Middle frontal gyrus (tissue), 1 donor: ENCODE measurements around the gene PEPD.

Experiments used
- DNase-seq: peaks from one replicate; pipeline ENCODE4 v3.0.0-alpha.2; 2015; ENCODE audit warnings: low spot score; ENCODE audit errors: extremely low spot score

The PEPD gene

GRCh38 chr19:33440241-33440640 is 81.3 kb downstream of the PEPD start:
- DNase-seq, result no peak

DNA sequence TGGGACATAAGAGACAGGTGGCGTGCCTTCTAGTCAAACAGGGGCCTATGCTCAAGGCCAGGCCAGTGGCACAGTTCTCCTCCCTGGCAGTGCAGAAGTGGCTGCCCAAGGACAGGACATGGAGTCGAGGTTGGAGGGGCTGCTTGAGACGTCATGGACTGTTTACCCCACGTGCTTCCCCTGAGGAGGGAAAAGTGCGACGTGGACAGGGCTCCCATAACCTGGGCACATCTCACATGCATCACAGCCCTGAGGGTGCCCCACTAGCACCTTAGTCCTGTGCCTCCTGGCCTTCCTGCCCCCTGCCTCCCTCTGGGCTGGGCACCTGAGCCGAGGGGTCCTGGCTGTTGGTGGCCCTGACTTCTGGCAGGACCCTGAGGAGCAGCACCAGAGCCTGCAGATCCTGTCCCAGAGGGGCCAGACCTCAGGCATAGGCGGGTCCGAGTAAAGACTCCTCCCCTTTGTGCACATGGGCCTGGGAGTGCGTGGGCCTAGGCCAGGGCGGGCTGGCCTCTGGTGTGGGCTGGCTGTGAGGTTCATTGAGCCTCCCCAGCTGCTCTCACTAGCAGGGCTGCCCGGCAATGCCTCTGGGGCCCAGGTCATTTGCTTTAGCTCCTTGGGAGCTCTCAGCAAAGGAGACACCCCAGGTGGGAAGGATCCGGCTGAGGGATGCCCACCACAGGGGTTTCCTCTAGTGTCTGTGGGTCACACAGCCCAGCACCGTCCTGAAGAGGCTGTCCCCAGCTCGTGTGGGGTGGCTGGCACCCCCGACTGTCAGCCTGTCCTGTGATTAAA is 82.4 kb downstream of the PEPD start:
- DNase-seq, result no peak

GRCh38 chr19:33437821-33438671 is 83.5 kb downstream of the PEPD start:
- no peak for DNase-seq

DNA sequence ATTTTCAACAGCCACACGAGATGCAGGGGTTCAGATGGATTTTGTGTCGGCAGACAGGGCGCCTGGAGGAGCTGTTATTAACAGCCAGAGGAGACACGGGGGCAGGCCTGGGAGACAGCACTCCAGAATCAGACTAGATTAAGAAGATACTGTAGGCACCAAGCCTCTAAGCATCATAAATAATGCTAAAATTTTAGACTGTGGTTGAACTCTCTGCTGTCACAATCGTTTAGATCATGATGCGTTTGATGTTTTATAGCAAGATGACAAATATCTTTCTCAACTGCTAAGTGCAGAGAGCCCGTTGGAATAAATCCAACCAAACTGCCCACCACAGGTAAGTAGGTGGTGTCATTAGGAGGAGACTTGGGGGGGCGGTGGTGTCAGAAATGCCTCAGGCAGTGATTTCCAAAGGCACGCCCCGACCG is 84.2 kb downstream of the PEPD start:
- no peak for DNase-seq

DNA sequence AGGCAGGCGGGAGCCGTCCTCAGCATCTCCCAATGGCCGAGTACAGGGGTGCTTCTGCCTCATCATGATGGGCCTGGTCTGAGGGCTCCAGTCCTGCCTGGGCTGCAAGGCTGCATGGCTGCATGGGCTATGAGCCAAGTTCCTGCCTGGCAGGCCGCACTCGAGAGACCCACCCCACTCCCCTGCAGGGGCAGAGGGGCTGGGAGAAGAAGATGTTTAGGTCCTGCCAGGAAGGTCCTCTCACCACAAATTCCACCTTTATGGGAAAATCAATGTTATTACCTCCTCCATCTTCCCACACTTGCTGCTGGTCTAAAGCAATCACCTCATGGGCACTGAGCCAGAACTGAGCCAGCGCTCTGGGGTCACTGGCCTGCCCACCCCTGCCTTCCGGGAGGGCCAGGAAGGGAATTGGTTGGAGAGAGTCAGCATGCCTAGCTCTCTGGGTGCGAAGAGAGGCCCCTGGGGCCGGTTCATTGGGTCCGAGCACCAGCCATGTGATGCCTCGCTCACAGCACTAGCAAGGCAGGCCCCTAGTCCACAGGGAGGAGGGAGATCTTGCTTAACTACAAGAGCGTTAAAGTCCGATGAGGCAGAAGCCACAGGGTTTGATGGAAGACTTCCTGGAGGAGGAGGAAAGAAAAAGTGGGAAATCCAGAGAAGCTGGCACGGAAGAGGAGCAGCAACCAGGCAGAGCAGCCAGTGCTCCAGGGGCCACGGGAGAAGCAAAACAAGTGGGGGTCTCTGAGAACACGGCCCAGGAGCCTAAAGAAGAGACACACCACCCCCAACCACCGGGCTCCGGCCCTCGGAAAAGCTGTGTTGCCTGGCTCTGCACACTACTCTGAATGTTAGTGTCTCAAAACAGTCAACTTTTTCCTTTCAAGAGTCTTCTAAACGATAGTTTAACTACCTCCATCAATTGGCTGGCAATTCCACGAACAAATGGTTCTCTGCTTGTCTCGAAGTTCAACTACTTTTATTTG is 84.9 kb downstream of the PEPD start:
- DNase-seq, result no peak

DNA sequence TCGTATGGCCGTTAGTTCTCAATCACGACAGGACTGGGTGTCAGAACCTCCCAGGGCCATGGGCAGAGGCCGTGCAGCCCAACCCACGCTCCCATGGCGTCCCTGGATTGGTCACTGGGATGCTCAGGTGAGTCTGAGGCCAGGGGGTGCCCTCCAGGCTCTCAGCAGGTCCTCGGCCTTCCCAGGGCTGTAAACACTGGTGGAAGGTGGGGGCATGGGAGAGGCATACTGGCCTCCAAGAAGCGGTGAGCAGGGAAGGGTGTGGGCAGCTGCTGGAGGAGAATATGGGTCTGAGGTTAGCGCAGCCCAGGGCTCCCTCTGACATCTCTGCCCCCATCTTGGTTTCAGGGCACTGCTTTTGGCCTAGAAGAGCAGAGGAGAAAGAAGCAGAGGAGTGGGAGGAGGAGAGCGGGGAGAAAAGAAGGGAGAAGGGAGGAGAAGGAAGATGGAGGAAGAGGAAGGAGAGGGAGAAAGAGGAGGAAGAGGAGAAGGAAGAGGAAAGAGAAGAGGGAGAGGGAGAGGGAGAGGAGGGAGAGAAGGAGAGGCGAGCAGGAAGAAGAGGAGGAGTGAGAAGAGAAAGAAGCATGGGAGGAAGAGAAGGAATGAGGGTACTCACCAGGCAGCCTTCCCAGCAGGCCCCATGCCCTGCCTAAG is 85.8 kb downstream of the PEPD start:
- DNase-seq, result no peak

DNA sequence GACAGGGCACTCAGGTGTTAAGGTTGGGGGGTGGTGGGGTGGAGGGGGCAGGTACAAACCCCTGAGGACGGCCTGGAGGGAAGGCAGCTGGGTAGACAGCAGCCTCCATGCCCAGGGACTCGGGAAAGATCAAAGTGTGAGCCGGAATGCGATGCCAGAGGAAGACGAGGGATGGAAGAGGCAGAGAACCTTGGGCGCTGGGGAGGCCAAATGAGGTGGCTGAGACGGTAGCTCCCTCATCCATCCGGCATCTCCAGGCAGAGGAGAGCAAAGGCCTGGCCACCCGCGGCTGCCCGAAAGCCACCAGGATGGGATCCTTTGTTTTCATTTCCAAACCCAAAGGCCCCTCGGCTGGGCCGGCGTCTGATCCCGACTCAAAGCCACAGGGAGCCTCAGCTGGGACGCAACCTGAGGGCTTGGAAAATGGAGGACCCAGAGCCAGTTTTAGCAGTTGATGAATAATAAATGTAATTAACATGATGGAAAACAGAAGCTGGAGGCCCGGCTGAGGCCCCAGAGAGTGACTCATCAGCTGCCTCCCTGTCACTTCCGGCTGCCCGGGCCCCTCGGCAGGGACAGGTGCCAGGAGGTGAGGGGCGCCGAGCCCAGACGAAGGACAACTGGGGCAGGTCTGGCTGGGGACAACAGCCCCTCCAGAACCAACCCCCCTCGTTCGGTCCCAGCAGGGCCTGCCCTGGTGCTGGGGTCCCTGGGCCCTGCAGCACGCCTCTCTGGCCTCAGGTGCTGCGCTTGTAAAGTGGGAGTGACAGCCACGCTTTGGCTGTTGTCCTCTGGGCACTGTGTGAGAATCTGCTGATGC is 86.5 kb downstream of the PEPD start:
- DNase-seq, result no peak

GRCh38 chr19:33434069-33434885 is 87.3 kb downstream of the PEPD start:
- no peak for DNase-seq

DNA sequence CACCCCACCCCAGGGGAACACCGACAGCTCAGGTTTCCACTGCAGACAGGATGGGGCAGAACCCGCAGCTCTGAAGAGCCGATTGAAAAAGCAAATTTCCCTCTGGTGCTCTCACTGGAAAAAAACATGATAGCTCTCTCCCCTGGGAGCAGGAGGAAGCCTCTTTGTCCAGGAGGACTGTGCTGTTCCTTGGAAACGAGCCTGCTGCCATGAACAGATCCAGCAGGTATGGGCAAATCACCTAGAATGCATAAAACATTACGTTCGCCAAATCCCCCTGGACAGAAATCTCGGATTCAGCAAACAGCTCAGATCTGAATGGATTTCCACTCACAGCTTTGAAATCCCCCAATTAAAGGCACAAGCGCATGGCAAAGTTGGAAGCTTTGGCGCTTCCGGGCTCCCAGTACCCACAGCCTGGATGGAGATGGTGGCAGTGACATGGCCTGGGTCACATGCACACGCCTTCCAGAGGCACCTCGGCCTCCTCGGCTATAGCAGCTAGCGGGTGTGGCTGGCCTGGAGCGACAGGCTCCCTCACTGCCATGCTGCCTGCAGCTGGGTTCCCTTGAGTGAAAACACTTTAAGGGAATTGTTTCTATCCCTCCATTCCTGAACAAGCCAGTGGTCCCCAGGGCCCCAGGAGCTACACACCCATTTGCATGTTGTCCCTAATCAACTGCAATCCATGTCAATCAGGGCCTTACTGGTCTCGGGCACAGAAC is 89.0 kb downstream of the PEPD start:
- DNase-seq, result no peak

DNA sequence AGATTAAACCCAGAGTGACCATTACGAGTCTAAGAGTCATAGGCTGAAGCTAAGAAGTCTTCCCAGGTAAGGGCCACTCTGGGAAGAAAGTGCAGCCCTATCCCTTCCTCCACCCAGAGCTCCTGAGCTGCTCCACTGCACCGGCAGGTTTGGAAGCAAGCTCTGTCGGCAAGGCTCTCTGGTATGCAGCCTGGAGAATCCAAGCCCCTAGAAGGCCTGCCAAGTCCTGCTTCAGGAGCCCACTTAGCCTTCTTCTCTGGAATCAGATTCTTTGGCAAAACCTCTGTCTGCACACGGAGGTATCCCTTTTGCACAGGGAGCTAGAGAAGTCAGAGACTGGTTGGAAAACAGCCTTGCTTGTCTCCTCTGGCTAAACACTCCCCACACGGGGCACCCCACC is 89.6 kb downstream of the PEPD start:
- DNase-seq, result no peak

- no peak for DNase-seq
These were observed 90.8 kb downstream of the PEPD start for GRCh38 chr19:33430674-33431277.

- DNase-seq, result no peak
These were observed 91.5 kb downstream of the PEPD start for GRCh38 chr19:33429891-33430673.

- no peak for DNase-seq
These were observed 92.9 kb downstream of the PEPD start for GRCh38 chr19:33428627-33429125.

DNA sequence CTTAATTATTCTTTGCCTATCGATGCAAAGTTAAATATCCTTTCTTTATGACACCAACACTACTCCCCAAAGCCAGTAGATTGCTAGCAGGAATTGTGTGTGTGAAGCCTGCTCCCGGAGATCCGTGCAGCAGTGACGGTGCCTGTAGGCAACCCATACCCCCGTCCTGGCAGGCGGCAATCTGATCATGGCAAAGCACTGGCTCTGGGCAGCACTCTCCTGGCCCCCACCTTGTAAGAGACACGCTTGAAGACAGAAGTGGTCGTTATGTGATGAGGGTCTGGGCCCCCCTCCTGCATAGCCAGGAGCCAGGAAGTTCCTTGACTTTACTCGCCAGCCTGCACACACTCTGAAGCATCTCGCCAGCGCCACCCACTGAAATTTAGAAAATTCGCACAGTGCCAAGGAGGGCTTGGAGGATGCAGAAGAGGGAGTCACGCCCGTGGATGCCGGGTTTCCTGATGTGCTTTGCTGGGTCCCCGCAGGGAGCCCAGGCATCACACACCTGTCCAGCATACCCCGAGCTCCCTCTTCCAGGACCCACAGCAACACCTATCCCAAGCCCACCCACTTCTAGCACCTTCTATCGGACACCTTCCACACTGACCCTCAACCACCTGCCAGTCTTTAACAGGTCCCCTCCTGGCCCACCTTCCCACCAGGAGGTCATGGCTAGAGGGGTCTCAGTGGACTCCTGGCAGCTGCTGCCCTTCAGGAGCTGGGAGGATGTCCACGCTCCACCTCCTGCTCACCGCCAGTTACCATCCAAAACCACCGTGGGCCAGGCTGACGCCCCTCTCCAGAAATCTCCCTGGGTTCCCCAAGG is 93.6 kb downstream of the PEPD start:
- DNase-seq, result no peak

DNA sequence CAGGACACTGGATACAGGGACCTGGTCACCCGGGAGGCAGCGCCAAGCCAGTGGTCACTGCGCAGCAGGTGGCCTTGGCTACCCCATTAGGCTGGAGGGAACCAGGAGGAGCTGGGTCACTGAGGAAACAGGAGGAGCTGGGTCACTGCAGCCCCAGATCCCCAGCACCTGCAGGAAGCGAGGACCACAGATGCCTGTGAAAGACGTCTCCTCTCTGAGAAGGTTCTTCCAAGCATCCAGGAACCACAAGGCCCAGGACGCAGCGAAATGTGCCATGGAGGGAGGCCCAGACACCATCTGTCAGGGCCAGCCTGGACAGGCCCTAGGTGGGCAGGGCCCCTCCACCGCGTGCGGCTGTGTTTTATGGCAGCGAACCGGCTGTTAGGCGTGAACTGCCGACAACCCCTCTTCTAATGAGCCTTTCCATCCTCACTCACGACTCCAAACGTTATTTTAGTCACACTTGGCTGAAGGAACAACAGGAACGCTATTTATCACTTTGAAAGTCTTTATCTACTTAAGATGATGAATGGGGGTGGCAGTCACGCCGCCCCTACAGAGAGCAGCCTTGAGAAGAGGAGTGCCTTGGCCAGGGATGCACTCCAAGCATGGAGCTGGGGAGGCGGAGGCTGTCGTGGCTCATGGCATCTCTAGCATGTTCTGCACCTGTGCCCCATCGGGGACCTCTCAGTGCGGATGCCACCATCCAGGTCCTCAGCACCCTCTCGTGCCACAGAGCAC is 94.8 kb downstream of the PEPD start:
- DNase-seq, result no peak
